Thoracic aorta (tissue), 2 donors: ENCODE results near the gene ANKAR. TPM values are rescaled to one million over a fixed set of nuclear protein-coding genes. Genes with fewer than 3 reads are reported as not detected.

Source experiments
- ATAC-seq: fragments of 150-250 bp; one replicate; pipeline ENCODE4 v1.8.0; 2017; ENCODE audit warnings: low read depth; ENCODE audit not compliant: insufficient number of reproducible peaks, low FRiP score
- DNase-seq: peaks from one replicate; pipeline ENCODE4 v3.0.0-alpha.2; 2020; ENCODE audit warnings: low spot score
- H3K27ac ChIP-seq, 2 donors: fragments of 200-600 bp; sonication (generic); 1 replicate in 1 of 2; 2 replicates in 1 of 2; pipeline ENCODE4 v1.5.1; 2016; ENCODE audit warnings: mild to moderate bottlenecking in 2 of 2, moderate library complexity in 2 of 2
- H3K27me3 ChIP-seq: fragments of 200-600 bp; sonication (generic); replicated peaks from 2 replicates; pipeline ENCODE4 v1.6.0; 2016; ENCODE audit warnings: mild to moderate bottlenecking; ENCODE audit not compliant: insufficient read depth
- H3K36me3 ChIP-seq: fragments of 200-600 bp; sonication (generic); one replicate; pipeline ENCODE4 v1.5.1; 2016
- H3K4me1 ChIP-seq, 2 donors: fragments of 200-600 bp; sonication (generic); 1 replicate in 1 of 2; 2 replicates in 1 of 2; pipeline versions ENCODE4 v1.5.1 to v1.6.0; 2016; ENCODE audit warnings: low read depth in 2 of 2, mild to moderate bottlenecking in 1 of 2; ENCODE audit not compliant: control insufficient read depth in 1 of 2
- H3K4me3 ChIP-seq: fragments of 200-600 bp; sonication (generic); 2 replicates; pipeline ENCODE4 v1.5.1; 2016; ENCODE audit warnings: mild to moderate bottlenecking
- H3K9me3 ChIP-seq: fragments of 200-600 bp; sonication (generic); 2 replicates; pipeline ENCODE4 v1.5.1; 2016
- total RNA-seq, 2 donors: library from RNA; depleted of rRNA; stranded (reverse); fragments of >200 nt; gene quantifications; one replicate each; pipeline versions ENCODE4 v1.1.0 to v1.2.3, GENCODE V29; 2016
- TF ChIP-seq, protein P1 (sequence below): fragments of 200-600 bp; sonication (generic); IDR thresholded peaks from one replicate; pipeline ENCODE4 v1.5.1; 2019; ENCODE audit warnings: antibody characterized with exemption

Gene ANKAR
- total RNA-seq, 2 donors from 2014 or later, result 15.8 to 31.5 TPM

DNA sequence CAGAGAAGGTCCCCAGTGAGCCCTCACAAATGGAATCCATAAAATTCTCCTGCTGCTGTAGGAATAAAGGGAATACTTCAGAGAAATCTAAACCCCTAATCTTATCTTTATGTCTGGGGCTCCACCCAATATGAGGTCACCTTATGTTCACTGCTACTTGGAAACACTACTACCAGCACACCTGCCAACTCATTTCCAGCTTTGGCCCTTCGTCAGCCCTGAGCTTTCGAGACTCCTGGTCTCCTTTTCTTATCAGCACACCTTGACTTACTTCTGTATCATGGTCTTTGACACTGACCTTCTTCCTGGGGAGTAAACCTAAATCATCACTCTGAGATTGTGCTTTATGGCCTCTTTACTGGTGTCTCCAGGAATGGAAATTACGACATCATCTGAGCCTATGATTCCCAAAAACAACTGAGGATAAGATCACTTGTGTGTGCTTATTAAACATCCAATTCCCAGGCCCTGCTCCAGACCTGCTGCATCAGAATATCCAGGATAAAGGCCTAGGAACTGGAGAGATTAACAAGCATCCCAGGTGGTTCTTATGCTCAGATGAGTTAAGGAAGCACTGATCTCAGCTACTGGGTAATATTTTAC lies 35.4 kb upstream of the ANKAR start:
- H3K4me3 ChIP-seq, result no peak overlapping the region
- no peak overlapping the region for H3K27ac ChIP-seq
- H3K36me3 ChIP-seq, result no peaks in the 10 kb centered on the region
- no peaks in the 10 kb centered on the region for H3K9me3 ChIP-seq
- H3K4me1 ChIP-seq, result no peaks in the 10 kb centered on the region
- no peaks in the 10 kb centered on the region for H3K27me3 ChIP-seq
- DNase-seq, result no peak
- TF ChIP-seq, protein P1, sequence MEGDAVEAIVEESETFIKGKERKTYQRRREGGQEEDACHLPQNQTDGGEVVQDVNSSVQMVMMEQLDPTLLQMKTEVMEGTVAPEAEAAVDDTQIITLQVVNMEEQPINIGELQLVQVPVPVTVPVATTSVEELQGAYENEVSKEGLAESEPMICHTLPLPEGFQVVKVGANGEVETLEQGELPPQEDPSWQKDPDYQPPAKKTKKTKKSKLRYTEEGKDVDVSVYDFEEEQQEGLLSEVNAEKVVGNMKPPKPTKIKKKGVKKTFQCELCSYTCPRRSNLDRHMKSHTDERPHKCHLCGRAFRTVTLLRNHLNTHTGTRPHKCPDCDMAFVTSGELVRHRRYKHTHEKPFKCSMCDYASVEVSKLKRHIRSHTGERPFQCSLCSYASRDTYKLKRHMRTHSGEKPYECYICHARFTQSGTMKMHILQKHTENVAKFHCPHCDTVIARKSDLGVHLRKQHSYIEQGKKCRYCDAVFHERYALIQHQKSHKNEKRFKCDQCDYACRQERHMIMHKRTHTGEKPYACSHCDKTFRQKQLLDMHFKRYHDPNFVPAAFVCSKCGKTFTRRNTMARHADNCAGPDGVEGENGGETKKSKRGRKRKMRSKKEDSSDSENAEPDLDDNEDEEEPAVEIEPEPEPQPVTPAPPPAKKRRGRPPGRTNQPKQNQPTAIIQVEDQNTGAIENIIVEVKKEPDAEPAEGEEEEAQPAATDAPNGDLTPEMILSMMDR, result no peak
- no peak for ATAC-seq

DNA sequence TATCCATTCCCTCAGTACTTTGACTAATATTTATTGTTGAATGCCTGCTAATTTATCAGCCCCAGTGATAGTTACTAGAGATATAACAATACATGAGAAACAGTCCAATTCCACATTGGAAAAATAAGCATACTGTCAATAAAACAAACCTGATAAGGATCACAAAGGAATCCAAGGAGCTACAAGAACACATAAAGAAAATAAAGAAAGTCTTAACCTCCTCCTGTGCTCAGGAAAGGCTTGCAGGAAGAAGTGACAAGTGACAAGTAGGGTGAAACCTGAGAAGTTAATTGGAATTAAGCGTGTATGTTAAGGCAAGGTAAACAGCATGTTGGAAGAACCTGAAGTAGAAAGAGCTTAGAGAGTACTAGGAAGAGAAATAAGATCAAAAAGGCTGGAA lies 33.5 kb upstream of the ANKAR start:
- H3K9me3 ChIP-seq, result no peaks in the 10 kb centered on the region
- ATAC-seq (no peak), DNase-seq (no peak)
- H3K27me3 ChIP-seq, result no peaks in the 10 kb centered on the region
- no peak overlapping the region for H3K27ac ChIP-seq
- no peaks in the 10 kb centered on the region for H3K36me3 ChIP-seq
- H3K4me1 ChIP-seq, result peaks cover 0 to under 1% of the 10 kb centered on the region in 2 donors
- H3K4me3 ChIP-seq, result no peak overlapping the region
- TF ChIP-seq, protein P1, result no peak

DNA sequence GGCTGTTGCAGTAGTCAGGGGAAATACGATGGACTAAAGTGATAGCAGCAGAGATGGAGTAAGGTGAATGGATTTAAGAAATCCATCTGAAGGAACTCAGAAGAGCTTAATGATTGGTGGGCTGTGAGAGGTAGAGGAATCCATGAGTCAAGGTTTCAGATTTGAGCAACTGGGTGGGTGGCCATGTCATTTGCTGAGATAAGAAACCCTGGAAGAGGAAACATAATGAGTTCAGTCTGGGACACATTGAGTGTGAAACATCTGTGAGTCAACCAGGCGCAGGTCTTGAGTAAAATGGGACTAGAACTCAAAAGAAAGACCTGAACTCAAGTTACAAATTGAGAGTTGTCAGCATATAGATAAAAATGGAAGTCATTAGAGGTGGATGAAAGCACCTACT lies 32.9 kb upstream of the ANKAR start:
- Histone ChIP-seq H3K9me3 (no peaks in the 10 kb centered on the region), H3K4me3 (no peak overlapping the region), H3K27ac (no peak overlapping the region), H3K27me3 (no peaks in the 10 kb centered on the region), H3K36me3 (no peaks in the 10 kb centered on the region), H3K4me1 (peaks cover under 1 to 6% of the 10 kb centered on the region in 2 donors)
- no peak for DNase-seq
- ATAC-seq, result no peak
- TF ChIP-seq, protein P1, result no peak

- Histone ChIP-seq H3K4me1 (peaks cover 5 to 14% of the 10 kb centered on the region in 2 donors), H3K27me3 (no peaks in the 10 kb centered on the region), H3K27ac (no peak overlapping the region), H3K4me3 (no peak overlapping the region), H3K36me3 (no peaks in the 10 kb centered on the region), H3K9me3 (no peaks in the 10 kb centered on the region)
- no peak for DNase-seq
- no peak for ATAC-seq
- TF ChIP-seq, protein P1, result no peak
These were observed 27.9 kb upstream of the ANKAR start for GRCh38 chr2:189646521-189646920.

- no peaks in the 10 kb centered on the region for H3K27me3 ChIP-seq
- ATAC-seq, result no peak
- H3K4me1 ChIP-seq, result peaks cover 5 to 14% of the 10 kb centered on the region in 2 donors
- TF ChIP-seq, protein P1, result no peak
- no peaks in the 10 kb centered on the region for H3K9me3 ChIP-seq
- no peaks in the 10 kb centered on the region for H3K36me3 ChIP-seq
- no peak overlapping the region for H3K27ac ChIP-seq
- H3K4me3 ChIP-seq, result no peak overlapping the region
- no peak for DNase-seq
These were observed 25.5 kb upstream of the ANKAR start for GRCh38 chr2:189648846-189649509.
